Vagina (tissue), 2 donors: ENCODE data around the gene PCSK2. TPM values are rescaled to one million over a fixed set of nuclear protein-coding genes. Genes with fewer than 3 reads are reported as not detected.

Source experiments
- DNase-seq, 2 donors: peaks; one replicate each; pipeline ENCODE4 v3.0.0-alpha.2; 2017; ENCODE audit errors: extremely low spot score in 2 of 2
- H3K27ac ChIP-seq: fragments of 200-600 bp; sonication (generic); one replicate; pipeline ENCODE4 v1.5.1; 2019
- H3K27me3 ChIP-seq: fragments of 200-600 bp; sonication (generic); one replicate; pipeline ENCODE4 v1.5.1; 2019
- H3K36me3 ChIP-seq, 2 donors: fragments of 200-600 bp; sonication (generic); one replicate each; pipeline ENCODE4 v1.5.1; 2017 to 2019
- H3K4me1 ChIP-seq: fragments of 200-600 bp; sonication (generic); one replicate; pipeline ENCODE4 v1.5.1; 2019
- H3K4me3 ChIP-seq, 2 donors: fragments of 200-600 bp; sonication (generic); 1 replicate in 1 of 2; 2 replicates in 1 of 2; pipeline ENCODE4 v1.5.1; 2016 to 2019
- H3K9me3 ChIP-seq: fragments of 200-600 bp; sonication (generic); one replicate; pipeline ENCODE4 v1.5.1; 2019
- POLR2A ChIP-seq, 2 donors: fragments of 450-650 bp; IDR thresholded peaks; one replicate each; pipeline ENCODE4 v1.6.1; 2017; ENCODE audit warnings: antibody characterized with exemption in 2 of 2, mild to moderate bottlenecking in 2 of 2, moderate library complexity in 2 of 2
- POLR2AphosphoS5 ChIP-seq, 2 donors: sonication (generic); formaldehyde crosslinking; IDR thresholded peaks; one replicate each; pipeline ENCODE4 v1.9.0; 2017; ENCODE audit warnings: antibody characterized with exemption in 2 of 2, mild to moderate bottlenecking in 2 of 2, low read depth in 1 of 2; ENCODE audit not compliant: insufficient read depth in 1 of 2
- intact Hi-C: fragments of 100-400 bp; cut with DNase I; formaldehyde crosslinking; loops from one replicate; pipeline ENCODE4 v1.15.1; 2023
- total RNA-seq: library from RNA; depleted of rRNA; stranded (reverse); fragments of >200 nt; gene quantifications from one replicate; pipeline ENCODE4 v1.2.3, GENCODE V29; 2016
- TF ChIP-seq, protein P1 (sequence below), 3 experiments: fragments of 450-650 bp in 2 of 3; fragments of 200-600 bp in 1 of 3; sonication (generic) in 1 of 3; IDR thresholded peaks; one replicate each; pipeline ENCODE4 v1.5.1; 2017 to 2019; ENCODE audit warnings: antibody characterized with exemption in 3 of 3, mild to moderate bottlenecking in 2 of 3, moderate library complexity in 2 of 3

The PCSK2 gene
- total RNA-seq, 1 donor from 2014 or later: 0.98 TPM

DNA sequence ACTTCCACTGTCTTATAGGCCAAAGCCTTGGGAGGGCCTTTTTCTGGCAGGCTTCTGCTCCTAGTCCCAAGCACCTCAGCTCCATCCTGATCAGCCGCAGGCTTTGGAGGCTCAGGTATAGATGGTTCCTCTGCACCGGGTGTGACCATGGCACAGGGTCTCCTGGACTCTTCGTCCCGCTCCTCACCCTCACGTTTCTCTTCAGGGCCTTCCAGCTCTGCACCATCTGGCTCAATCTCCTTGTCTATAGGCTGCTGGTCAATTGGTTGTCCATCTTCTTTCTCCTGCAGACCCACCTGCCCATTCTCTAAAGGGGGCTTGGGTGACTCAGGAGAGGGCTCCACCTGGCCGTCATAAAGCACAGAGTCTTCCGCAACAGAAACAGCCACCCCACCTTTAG is 267.4 kb downstream of the PCSK2 start:
- intact Hi-C loops: no loop called here
- no peaks in the 10 kb centered on the region for H3K36me3 ChIP-seq
- no peak overlapping the region for H3K4me3 ChIP-seq
- no peaks in the 10 kb centered on the region for H3K27me3 ChIP-seq
- TF ChIP-seq, protein P1, sequence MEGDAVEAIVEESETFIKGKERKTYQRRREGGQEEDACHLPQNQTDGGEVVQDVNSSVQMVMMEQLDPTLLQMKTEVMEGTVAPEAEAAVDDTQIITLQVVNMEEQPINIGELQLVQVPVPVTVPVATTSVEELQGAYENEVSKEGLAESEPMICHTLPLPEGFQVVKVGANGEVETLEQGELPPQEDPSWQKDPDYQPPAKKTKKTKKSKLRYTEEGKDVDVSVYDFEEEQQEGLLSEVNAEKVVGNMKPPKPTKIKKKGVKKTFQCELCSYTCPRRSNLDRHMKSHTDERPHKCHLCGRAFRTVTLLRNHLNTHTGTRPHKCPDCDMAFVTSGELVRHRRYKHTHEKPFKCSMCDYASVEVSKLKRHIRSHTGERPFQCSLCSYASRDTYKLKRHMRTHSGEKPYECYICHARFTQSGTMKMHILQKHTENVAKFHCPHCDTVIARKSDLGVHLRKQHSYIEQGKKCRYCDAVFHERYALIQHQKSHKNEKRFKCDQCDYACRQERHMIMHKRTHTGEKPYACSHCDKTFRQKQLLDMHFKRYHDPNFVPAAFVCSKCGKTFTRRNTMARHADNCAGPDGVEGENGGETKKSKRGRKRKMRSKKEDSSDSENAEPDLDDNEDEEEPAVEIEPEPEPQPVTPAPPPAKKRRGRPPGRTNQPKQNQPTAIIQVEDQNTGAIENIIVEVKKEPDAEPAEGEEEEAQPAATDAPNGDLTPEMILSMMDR (IDR thresholded peaks at IDR 0.05): no peak
- no peak for TF ChIP-seq POLR2A (IDR thresholded peaks at IDR 0.05)
- no peak for TF ChIP-seq POLR2AphosphoS5 (IDR thresholded peaks at IDR 0.05; ENCODE audit: insufficient read depth in 1 of 2, low read depth in 1 of 2)
- no peaks in the 10 kb centered on the region for H3K4me1 ChIP-seq
- no peak for DNase-seq
- no peak overlapping the region for H3K27ac ChIP-seq
- no peaks in the 10 kb centered on the region for H3K9me3 ChIP-seq

DNA sequence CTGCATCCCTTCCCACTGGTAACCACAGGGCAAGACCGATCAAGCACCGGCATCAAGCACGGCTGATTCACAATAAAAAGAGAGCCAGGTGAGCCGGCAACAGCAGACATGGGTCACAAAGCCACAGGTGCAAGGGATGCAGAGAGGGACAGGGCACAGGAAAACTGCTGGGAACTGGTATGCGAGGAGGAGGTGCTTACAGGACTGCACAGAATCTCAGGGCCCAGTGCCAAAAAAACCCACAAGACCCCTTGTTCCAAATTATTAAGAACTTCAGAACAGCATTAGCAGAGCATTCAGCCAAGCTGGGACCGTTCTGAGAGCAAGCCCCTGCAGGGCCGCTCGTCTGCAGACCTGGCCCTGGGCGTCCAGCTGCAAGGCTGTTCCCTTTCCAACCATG is 269.0 kb downstream of the PCSK2 start:
- no peak overlapping the region for H3K27ac ChIP-seq
- no peaks in the 10 kb centered on the region for H3K4me1 ChIP-seq
- no peak for DNase-seq
- intact Hi-C loops: no loop called here
- TF ChIP-seq, protein P1 (IDR thresholded peaks at IDR 0.05): no peak
- TF ChIP-seq POLR2AphosphoS5 (IDR thresholded peaks at IDR 0.05; ENCODE audit: insufficient read depth in 1 of 2, low read depth in 1 of 2) (no peak), POLR2A (IDR thresholded peaks at IDR 0.05) (no peak)
- no peaks in the 10 kb centered on the region for H3K27me3 ChIP-seq
- H3K36me3 ChIP-seq: no peaks in the 10 kb centered on the region
- no peaks in the 10 kb centered on the region for H3K9me3 ChIP-seq
- no peak overlapping the region for H3K4me3 ChIP-seq

DNA sequence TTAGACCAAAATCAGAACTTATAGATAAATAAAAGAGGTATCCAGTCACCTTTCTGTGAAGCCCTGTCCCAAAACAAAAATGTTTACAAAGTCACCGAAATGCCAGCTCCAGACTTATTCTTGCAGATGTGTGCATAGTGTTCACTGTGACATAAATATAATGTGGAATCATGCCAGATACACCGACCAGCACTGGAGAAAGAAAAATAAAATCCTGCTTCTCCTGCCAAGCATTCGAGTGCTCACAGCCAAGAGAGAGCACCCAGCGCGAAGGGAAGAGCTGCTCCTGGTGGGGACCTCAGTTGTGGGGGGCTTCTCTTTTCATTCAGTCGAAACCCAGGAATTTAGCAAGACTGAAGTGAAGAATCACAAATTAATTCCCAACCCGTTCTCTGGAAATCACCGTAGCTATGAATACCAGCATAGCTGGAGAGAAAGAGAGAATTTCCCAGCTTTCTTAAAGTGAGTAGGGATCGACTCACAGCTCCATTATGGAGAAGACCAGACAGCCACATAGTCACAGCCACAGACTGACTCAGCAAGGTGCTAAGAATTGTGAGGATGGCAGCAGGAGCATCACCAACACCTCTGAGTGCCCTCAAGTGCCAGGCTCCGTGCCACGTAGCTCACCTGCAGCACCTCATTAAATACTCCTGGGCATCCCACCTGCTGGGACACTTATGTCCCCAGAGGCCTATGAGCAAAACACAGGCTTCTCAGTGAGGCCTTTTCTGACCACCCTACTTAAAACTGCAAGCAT is 271.2 kb downstream of the PCSK2 start:
- Histone ChIP-seq H3K36me3 (no peaks in the 10 kb centered on the region), H3K9me3 (no peaks in the 10 kb centered on the region), H3K4me1 (no peaks in the 10 kb centered on the region), H3K4me3 (no peak overlapping the region), H3K27me3 (no peaks in the 10 kb centered on the region), H3K27ac (no peak overlapping the region)
- TF ChIP-seq, protein P1 (IDR thresholded peaks at IDR 0.05): no peak
- no peak for TF ChIP-seq POLR2A (IDR thresholded peaks at IDR 0.05)
- TF ChIP-seq POLR2AphosphoS5 (IDR thresholded peaks at IDR 0.05; ENCODE audit: insufficient read depth in 1 of 2, low read depth in 1 of 2): no peak
- intact Hi-C loops: no loop called here
- DNase-seq: peak in 1 of 2 donors; percentile 37

DNA sequence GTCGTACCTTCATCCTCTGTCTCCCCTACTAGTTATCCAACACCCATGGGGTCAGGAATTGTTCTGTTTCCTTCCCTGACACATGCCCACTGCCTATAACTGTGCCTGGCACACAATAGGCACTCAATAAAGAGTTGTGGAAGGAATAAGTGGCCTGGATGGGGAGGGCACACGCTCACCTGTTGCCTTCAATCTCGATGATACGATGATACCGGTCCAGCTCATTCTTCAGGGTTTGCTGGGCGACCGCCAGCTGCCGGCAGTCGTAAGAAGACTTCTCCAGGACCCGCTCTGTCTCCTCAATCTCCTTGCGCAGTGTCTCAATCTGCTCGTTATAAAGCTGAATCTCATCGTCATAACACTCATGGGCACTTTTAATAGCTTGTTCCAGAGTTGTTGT is 271.8 kb downstream of the PCSK2 start:
- intact Hi-C loops: no loop called here
- H3K4me3 ChIP-seq: no peak overlapping the region
- TF ChIP-seq, protein P1 (IDR thresholded peaks at IDR 0.05): no peak
- TF ChIP-seq POLR2A (IDR thresholded peaks at IDR 0.05) (no peak), POLR2AphosphoS5 (IDR thresholded peaks at IDR 0.05; ENCODE audit: insufficient read depth in 1 of 2, low read depth in 1 of 2) (no peak)
- DNase-seq: peak in 1 of 2 donors; percentile 28
- H3K9me3 ChIP-seq: no peaks in the 10 kb centered on the region
- no peak overlapping the region for H3K27ac ChIP-seq
- no peaks in the 10 kb centered on the region for H3K4me1 ChIP-seq
- H3K27me3 ChIP-seq: no peaks in the 10 kb centered on the region
- H3K36me3 ChIP-seq: no peaks in the 10 kb centered on the region

DNA sequence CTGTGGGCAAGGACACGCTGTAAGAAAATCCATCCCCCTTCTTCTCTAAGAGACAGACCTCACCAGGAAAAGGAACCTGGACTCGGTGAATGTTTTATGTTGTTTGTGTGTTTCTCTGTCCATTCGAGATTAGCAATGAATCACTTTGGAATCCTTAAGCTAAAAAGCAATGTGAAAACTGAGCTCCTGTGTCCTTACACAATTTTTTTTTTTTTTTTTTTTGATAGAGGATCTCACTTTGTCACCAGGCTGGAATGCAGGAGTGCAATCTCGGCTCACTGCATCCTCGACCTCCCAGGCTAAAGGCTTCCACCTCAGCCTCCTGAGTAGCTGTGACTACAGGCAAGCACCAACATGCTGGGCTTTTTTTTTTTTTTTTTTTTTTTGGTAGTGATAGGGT is 272.2 kb downstream of the PCSK2 start:
- no peak for TF ChIP-seq POLR2AphosphoS5 (IDR thresholded peaks at IDR 0.05; ENCODE audit: insufficient read depth in 1 of 2, low read depth in 1 of 2)
- no peak for TF ChIP-seq POLR2A (IDR thresholded peaks at IDR 0.05)
- TF ChIP-seq, protein P1 (IDR thresholded peaks at IDR 0.05): no peak
- no peak overlapping the region for H3K27ac ChIP-seq
- no peaks in the 10 kb centered on the region for H3K9me3 ChIP-seq
- no peaks in the 10 kb centered on the region for H3K36me3 ChIP-seq
- DNase-seq: no peak
- H3K4me1 ChIP-seq: no peaks in the 10 kb centered on the region
- no peaks in the 10 kb centered on the region for H3K27me3 ChIP-seq
- H3K4me3 ChIP-seq: no peak overlapping the region
- intact Hi-C loops: no loop called here
